Sigmoid colon (tissue), 7 donors: ENCODE measurements around the gene LMO1. TPM values are rescaled to one million over a fixed set of nuclear protein-coding genes. Genes with fewer than 3 reads are reported as not detected.

ENCODE experiments used
- DNase-seq: peaks from one replicate; pipeline ENCODE4 v3.0.0-alpha.2; 2019
- H3K27ac ChIP-seq, 4 donors: fragments of 200-600 bp; sonication (generic); one replicate each; pipeline ENCODE4 v1.5.1; 2016 to 2019; ENCODE audit warnings: mild to moderate bottlenecking in 1 of 4
- H3K27me3 ChIP-seq, 3 donors: fragments of 200-600 bp; sonication (generic); one replicate each; pipeline ENCODE4 v1.5.1; 2019; ENCODE audit warnings: mild to moderate bottlenecking in 1 of 3
- H3K36me3 ChIP-seq, 4 donors: fragments of 200-600 bp; sonication (generic); one replicate each; pipeline ENCODE4 v1.5.1; 2016 to 2019
- H3K4me1 ChIP-seq, 4 donors: fragments of 200-600 bp; sonication (generic); one replicate each; pipeline ENCODE4 v1.5.1; 2017 to 2019
- H3K4me3 ChIP-seq, 4 donors: fragments of 200-600 bp; sonication (generic); one replicate each; pipeline ENCODE4 v1.5.1; 2017 to 2019; ENCODE audit warnings: mild to moderate bottlenecking in 2 of 4, moderate library complexity in 1 of 4
- H3K9me3 ChIP-seq, 4 donors: fragments of 200-600 bp in 3 of 4; sonication (generic) in 3 of 4; one replicate each; pipeline versions ENCODE4 v1.5.1 to v1.6.1; 2013 to 2019
- EP300 ChIP-seq, 4 donors: sonication (generic); formaldehyde crosslinking; IDR thresholded peaks; one replicate each; pipeline ENCODE4 v1.6.1; 2017; ENCODE audit warnings: antibody characterized with exemption in 4 of 4
- POLR2A ChIP-seq, 2 donors: fragments of 450-650 bp; IDR thresholded peaks; one replicate each; pipeline ENCODE4 v1.6.1; 2016; ENCODE audit warnings: antibody characterized with exemption in 2 of 2, mild to moderate bottlenecking in 2 of 2, moderate library complexity in 2 of 2
- POLR2AphosphoS5 ChIP-seq, 4 donors: sonication (generic); formaldehyde crosslinking; IDR thresholded peaks; one replicate each; pipeline ENCODE4 v1.6.1; 2017; ENCODE audit warnings: antibody characterized with exemption in 4 of 4
- WGBS, 2 donors: extraction: QIAGEN DNeasy Blood & Tissue Kit; methylation state at CpG; one replicate each; pipeline ENCODE4 v1.1.7; 2013; 5-methylcytosine and 5-hydroxymethylcytosine counted together
- intact Hi-C: fragments of 100-400 bp; cut with DNase I; formaldehyde crosslinking; loops from one replicate; pipeline ENCODE4 v1.15.1; 2023
- polyA plus RNA-seq, 3 donors: library from polyadenylated mRNA; stranded (reverse); fragments of 200-250 nt; gene quantifications; one replicate each; pipeline ENCODE4 v1.2.3, GENCODE V29; 2013
- total RNA-seq, 4 donors: library from RNA; depleted of rRNA; stranded (reverse); fragments of >200 nt; gene quantifications; one replicate each; pipeline ENCODE4 v1.1.0, GENCODE V29; 2016
- TF ChIP-seq, protein P1 (sequence below), 4 experiments: fragments of 450-650 bp in 3 of 4; fragments of 200-600 bp in 1 of 4; IDR thresholded peaks; one replicate each; pipeline ENCODE4 v1.5.1; 2016 to 2019; ENCODE audit warnings: antibody characterized with exemption in 4 of 4, mild to moderate bottlenecking in 3 of 4, moderate library complexity in 2 of 4
- donor health status: healthy with polysubstance abuse.
- donor health status: Bipolar disorder and iron deficiency.
- donor health status: healthy.

LMO1 gene
- total and polyA plus RNA-seq, 7 donors: 0.04 to 1.8 (median 0.66) TPM; not detected in 4

DNA sequence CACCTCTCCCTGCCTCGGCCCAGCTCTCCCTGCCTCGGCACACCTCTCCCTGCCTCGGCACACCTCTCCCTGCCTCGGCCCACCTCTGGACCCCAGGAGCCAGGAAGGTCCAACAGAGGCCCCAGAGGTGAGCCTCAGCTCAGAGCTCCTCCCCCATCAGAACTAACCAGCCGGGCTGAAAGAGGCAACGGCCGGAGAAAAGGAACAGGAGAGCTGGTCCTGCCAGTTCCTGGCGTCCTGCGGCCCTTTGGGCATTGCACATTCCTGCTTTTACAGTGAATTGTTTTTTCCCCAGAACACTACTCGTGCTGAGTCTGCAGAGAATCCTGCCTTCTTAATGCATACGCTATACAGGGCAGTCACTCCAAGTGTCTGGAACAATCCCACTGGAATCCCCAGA is 45.8 kb downstream of the LMO1 start:
- WGBS, 2 donors: 85 to 89% methylated on average over 11 of the region's 11 CpGs
- Histone ChIP-seq H3K36me3 (no peaks in the 10 kb centered on the region), H3K4me3 (no peak overlapping the region), H3K27ac (no peak overlapping the region), H3K9me3 (no peaks in the 10 kb centered on the region), H3K27me3 (no peaks in the 10 kb centered on the region), H3K4me1 (no peaks in the 10 kb centered on the region)
- intact Hi-C loops: no loop called here
- no peak for DNase-seq
- TF ChIP-seq POLR2AphosphoS5 (IDR thresholded peaks at IDR 0.05): no peak
- TF ChIP-seq, protein P1, sequence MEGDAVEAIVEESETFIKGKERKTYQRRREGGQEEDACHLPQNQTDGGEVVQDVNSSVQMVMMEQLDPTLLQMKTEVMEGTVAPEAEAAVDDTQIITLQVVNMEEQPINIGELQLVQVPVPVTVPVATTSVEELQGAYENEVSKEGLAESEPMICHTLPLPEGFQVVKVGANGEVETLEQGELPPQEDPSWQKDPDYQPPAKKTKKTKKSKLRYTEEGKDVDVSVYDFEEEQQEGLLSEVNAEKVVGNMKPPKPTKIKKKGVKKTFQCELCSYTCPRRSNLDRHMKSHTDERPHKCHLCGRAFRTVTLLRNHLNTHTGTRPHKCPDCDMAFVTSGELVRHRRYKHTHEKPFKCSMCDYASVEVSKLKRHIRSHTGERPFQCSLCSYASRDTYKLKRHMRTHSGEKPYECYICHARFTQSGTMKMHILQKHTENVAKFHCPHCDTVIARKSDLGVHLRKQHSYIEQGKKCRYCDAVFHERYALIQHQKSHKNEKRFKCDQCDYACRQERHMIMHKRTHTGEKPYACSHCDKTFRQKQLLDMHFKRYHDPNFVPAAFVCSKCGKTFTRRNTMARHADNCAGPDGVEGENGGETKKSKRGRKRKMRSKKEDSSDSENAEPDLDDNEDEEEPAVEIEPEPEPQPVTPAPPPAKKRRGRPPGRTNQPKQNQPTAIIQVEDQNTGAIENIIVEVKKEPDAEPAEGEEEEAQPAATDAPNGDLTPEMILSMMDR (IDR thresholded peaks at IDR 0.05): no peak

DNA sequence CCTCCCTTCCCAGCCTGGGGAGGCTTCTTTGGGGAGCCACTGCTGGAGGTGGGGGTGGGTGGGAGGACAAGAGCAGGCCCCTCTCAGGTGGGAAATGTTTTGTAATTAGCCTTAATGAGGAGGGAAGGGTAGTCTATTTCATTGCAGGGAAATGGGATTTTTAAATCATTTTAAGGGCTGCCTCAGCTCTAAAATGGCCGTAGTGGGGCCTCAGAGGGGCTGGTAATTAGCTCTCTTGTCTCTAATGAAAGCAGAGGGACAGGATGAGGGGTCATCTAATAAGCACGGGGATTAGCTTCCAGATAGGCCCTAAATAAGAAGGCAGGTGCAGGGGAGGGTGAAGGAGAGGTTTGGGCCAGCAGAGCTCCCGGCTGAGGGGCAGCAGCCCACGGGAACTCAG is 46.5 kb downstream of the LMO1 start:
- DNase-seq: no peak
- H3K36me3 ChIP-seq: no peaks in the 10 kb centered on the region
- no peaks in the 10 kb centered on the region for H3K4me1 ChIP-seq
- TF ChIP-seq, protein P1 (IDR thresholded peaks at IDR 0.05): no peak
- TF ChIP-seq EP300 (IDR thresholded peaks at IDR 0.05) (no peak), POLR2AphosphoS5 (IDR thresholded peaks at IDR 0.05) (no peak), POLR2A (IDR thresholded peaks at IDR 0.05) (no peak)
- H3K9me3 ChIP-seq: no peaks in the 10 kb centered on the region
- intact Hi-C loops: no loop called here
- H3K27ac ChIP-seq: no peak overlapping the region
- H3K27me3 ChIP-seq: no peaks in the 10 kb centered on the region
- H3K4me3 ChIP-seq: no peak overlapping the region
- 81 to 83% methylated on average over 4 of the region's 4 CpGs for WGBS, 2 donors

DNA sequence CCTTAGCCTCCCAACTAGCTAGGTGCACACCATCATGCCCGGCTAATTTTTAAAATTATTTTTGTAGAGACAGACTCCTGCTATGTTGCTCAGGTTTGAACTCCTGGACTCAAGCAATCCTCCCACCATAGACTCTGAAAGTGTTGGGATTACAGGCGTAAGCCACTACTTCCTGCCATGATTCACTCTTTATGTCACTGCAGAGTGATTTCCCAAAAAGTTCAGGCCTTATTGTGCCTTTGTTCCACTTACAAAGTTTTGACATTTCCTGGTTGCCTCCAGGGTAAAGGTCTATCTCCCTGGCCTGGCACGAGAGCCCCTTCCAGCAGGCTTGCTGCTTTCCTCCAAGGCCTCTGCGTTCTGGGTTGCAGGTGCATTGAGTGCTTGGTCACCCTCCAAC is 50.3 kb downstream of the LMO1 start:
- H3K9me3 ChIP-seq: no peaks in the 10 kb centered on the region
- H3K27ac ChIP-seq: no peak overlapping the region
- no peaks in the 10 kb centered on the region for H3K4me1 ChIP-seq
- H3K4me3 ChIP-seq: no peak overlapping the region
- no peaks in the 10 kb centered on the region for H3K36me3 ChIP-seq
- TF ChIP-seq POLR2A (IDR thresholded peaks at IDR 0.05) (no peak), EP300 (IDR thresholded peaks at IDR 0.05) (no peak), POLR2AphosphoS5 (IDR thresholded peaks at IDR 0.05) (no peak)
- TF ChIP-seq, protein P1 (IDR thresholded peaks at IDR 0.05): no peak
- 49 to 83% methylated on average over 4 of the region's 4 CpGs for WGBS, 2 donors
- no peak for DNase-seq
- intact Hi-C loops: no loop called here
- no peaks in the 10 kb centered on the region for H3K27me3 ChIP-seq

DNA sequence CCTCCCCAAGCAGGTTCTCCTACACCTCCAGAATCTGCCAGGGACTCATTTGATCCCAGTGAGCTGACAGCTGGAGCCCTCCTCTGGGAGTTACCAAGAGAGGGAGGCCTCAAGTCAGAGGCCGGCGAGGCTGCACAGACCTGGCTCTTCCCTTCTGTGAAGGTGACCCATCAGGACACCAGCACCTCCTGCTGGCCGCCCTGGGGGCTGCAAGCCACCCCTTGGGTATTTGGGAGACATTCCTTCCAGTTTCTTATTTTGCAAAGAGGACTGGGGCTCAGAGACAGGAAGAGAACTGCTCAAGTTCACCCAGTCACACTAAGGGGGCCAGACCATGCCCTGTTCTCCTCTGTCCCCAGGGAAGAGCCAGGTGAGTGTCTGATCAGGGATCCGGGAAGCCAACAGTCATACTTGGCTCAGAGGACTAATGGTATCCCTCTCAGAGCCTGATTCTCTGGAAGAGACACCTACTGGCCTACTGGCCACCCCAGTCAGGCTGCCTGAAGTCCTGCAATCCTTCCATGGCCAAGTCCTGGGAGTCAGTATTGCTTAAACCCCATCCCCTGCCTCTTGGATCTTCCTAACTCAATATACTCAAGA is 54.4 kb downstream of the LMO1 start:
- intact Hi-C loops: no loop called here
- WGBS, 2 donors: 69 to 72% methylated on average over 4 of the region's 4 CpGs
- Histone ChIP-seq H3K27me3 (peaks cover 0 to 9% (median 0%) of the 10 kb centered on the region in 3 donors), H3K36me3 (no peaks in the 10 kb centered on the region), H3K27ac (no peak overlapping the region), H3K4me1 (peaks cover 0 to 5% (median 2%) of the 10 kb centered on the region in 4 donors), H3K9me3 (no peaks in the 10 kb centered on the region), H3K4me3 (no peak overlapping the region)
- DNase-seq: no peak
- TF ChIP-seq POLR2AphosphoS5 (IDR thresholded peaks at IDR 0.05) (no peak), EP300 (IDR thresholded peaks at IDR 0.05) (no peak), POLR2A (IDR thresholded peaks at IDR 0.05) (no peak)
- TF ChIP-seq, protein P1 (IDR thresholded peaks at IDR 0.05): no peak
